GM12872 (cell line): ENCODE results near the gene MVK.
A peak's percentile ranks its signal among the peaks of the same experiment; 100 is the strongest.

Experiments used
- CTCF ChIP-seq: IDR thresholded peaks from 3 replicates; pipeline ENCODE4 v1.5.1; 2011; ENCODE audit warnings: low read depth, mild to moderate bottlenecking, low read length, moderate library complexity; ENCODE audit not compliant: insufficient read depth

MVK gene

GRCh38 chr12:109592195-109592904 lies 18.8 kb downstream of the MVK start:
- TF ChIP-seq CTCF, result no peak

GRCh38 chr12:109592905-109593272 lies 19.3 kb downstream of the MVK start:
- no peak for TF ChIP-seq CTCF

GRCh38 chr12:109594556-109595317 lies 21.1 kb downstream of the MVK start:
- TF ChIP-seq CTCF, result no peak

- no peak for TF ChIP-seq CTCF
Observed at GRCh38 chr12:109595321-109595902, 21.8 kb downstream of the MVK start.

- no peak for TF ChIP-seq CTCF
Observed at GRCh38 chr12:109596418-109597244, 23.0 kb downstream of the MVK start.

GRCh38 chr12:109597414-109597794 lies 23.8 kb downstream of the MVK start:
- TF ChIP-seq CTCF, result no peak

GRCh38 chr12:109597795-109598427 lies 24.3 kb downstream of the MVK start:
- peak; percentile 94 for TF ChIP-seq CTCF
